ENCODE data around the gene SMG9.

SMG9 gene

GRCh38 chr19:43751466-43752220 lies 3.1 kb downstream of the SMG9 start:
- DNase-seq: no peak

- no peak for DNase-seq
These were observed 4.9 kb downstream of the SMG9 start for GRCh38 chr19:43749898-43750297.

- no peak for DNase-seq
These were observed 5.6 kb downstream of the SMG9 start for GRCh38 chr19:43749152-43749551.

GRCh38 chr19:43748685-43749084 lies 6.1 kb downstream of the SMG9 start:
- DNase-seq: no peak

- no peak for DNase-seq
These were observed 6.6 kb downstream of the SMG9 start for GRCh38 chr19:43748205-43748594.

- peak; percentile 68 for DNase-seq
These were observed 7.1 kb downstream of the SMG9 start for GRCh38 chr19:43747557-43748204.

- no peak for DNase-seq
These were observed 11.7 kb downstream of the SMG9 start for GRCh38 chr19:43743059-43743458.

GRCh38 chr19:43741075-43741825 lies 13.5 kb downstream of the SMG9 start:
- no peak for DNase-seq

- DNase-seq: no peak
These were observed 15.1 kb downstream of the SMG9 start for GRCh38 chr19:43739439-43740235.

GRCh38 chr19:43738780-43739211 lies 16.0 kb downstream of the SMG9 start:
- no peak for DNase-seq

- no peak for DNase-seq
These were observed 18.8 kb downstream of the SMG9 start for GRCh38 chr19:43735957-43736356.

GRCh38 chr19:43735013-43735412 lies 19.7 kb downstream of the SMG9 start:
- no peak for DNase-seq

- no peak for DNase-seq
These were observed 22.9 kb downstream of the SMG9 start for GRCh38 chr19:43731846-43732245.

GRCh38 chr19:43731346-43731745 lies 23.4 kb downstream of the SMG9 start:
- no peak for DNase-seq

- no peak for DNase-seq
These were observed 24.8 kb downstream of the SMG9 start for GRCh38 chr19:43729919-43730318.

GRCh38 chr19:43727593-43727853 lies 27.2 kb downstream of the SMG9 start:
- no peak for DNase-seq

- no peak for DNase-seq
These were observed 27.8 kb downstream of the SMG9 start for GRCh38 chr19:43726736-43727592.

- DNase-seq: no peak
These were observed 29.3 kb downstream of the SMG9 start for GRCh38 chr19:43725468-43725867.

GRCh38 chr19:43724896-43725295 lies 29.9 kb downstream of the SMG9 start:
- no peak for DNase-seq

GRCh38 chr19:43723588-43723987 lies 31.2 kb downstream of the SMG9 start:
- DNase-seq: no peak

- DNase-seq: no peak
These were observed 33.2 kb downstream of the SMG9 start for GRCh38 chr19:43721469-43722048.

- DNase-seq: no peak
These were observed 33.8 kb downstream of the SMG9 start for GRCh38 chr19:43720936-43721335.
